Liver (tissue), 9 donors: ENCODE measurements around the gene DCAF5. TPM values are rescaled to one million over a fixed set of nuclear protein-coding genes. Genes with fewer than 3 reads are reported as not detected.

Experiments used
- DNase-seq: peaks from one replicate; pipeline ENCODE4 v3.0.0-alpha.2; 2017; ENCODE audit warnings: low spot score
- H3K27ac ChIP-seq, 2 donors: one replicate each; pipeline ENCODE4 v1.7.0; 2013; ENCODE audit warnings: inconsistent platforms in 2 of 2, low read length in 2 of 2, control low read depth in 1 of 2, low read depth in 1 of 2, mild to moderate bottlenecking in 1 of 2
- H3K27me3 ChIP-seq, 4 donors: one replicate each; pipeline versions ENCODE4 v1.6.1 to v1.7.0; 2013; ENCODE audit warnings: low read length in 3 of 4, inconsistent platforms in 1 of 4, mild to moderate bottlenecking in 1 of 4, moderate library complexity in 1 of 4; ENCODE audit not compliant: control insufficient read depth in 4 of 4, insufficient read depth in 4 of 4
- H3K36me3 ChIP-seq, 4 donors: one replicate each; pipeline versions ENCODE4 v1.6.1 to v1.7.0; 2013; ENCODE audit warnings: low read length in 3 of 4, mild to moderate bottlenecking in 3 of 4, low read depth in 1 of 4, moderate library complexity in 1 of 4; ENCODE audit not compliant: control insufficient read depth in 4 of 4, insufficient read depth in 3 of 4
- H3K4me1 ChIP-seq, 4 donors: one replicate each; pipeline versions ENCODE4 v1.6.1 to v1.7.0; 2013; ENCODE audit warnings: low read length in 3 of 4, mild to moderate bottlenecking in 3 of 4, moderate library complexity in 1 of 4; ENCODE audit not compliant: control insufficient read depth in 4 of 4, insufficient read depth in 4 of 4
- H3K4me3 ChIP-seq, 3 donors: one replicate each; pipeline versions ENCODE4 v1.6.1 to v1.7.0; 2013; ENCODE audit warnings: low read length in 3 of 3, control low read depth in 1 of 3, low read depth in 1 of 3, mild to moderate bottlenecking in 1 of 3
- H3K9ac ChIP-seq, 2 donors: one replicate each; pipeline ENCODE4 v1.7.0; 2013; ENCODE audit warnings: low read length in 2 of 2, mild to moderate bottlenecking in 2 of 2, moderate library complexity in 2 of 2, control low read depth in 1 of 2, low read depth in 1 of 2
- H3K9me3 ChIP-seq, 4 donors: one replicate each; pipeline versions ENCODE4 v1.6.1 to v1.7.0; 2013; ENCODE audit warnings: low read length in 3 of 4; ENCODE audit not compliant: control insufficient read depth in 4 of 4
- GABPA ChIP-seq, 2 donors: IDR thresholded peaks in 1 of 2; conservative IDR thresholded peaks in 1 of 2; 2 replicates each; pipeline ENCODE4 v1.6.1; 2016; ENCODE audit warnings: antibody characterized with exemption in 2 of 2, mild to moderate bottlenecking in 1 of 2, moderate library complexity in 1 of 2
- HNF4G ChIP-seq: IDR thresholded peaks from 2 replicates; pipeline ENCODE4 v1.6.1; 2016; ENCODE audit warnings: antibody characterized with exemption
- MAX ChIP-seq: IDR thresholded peaks from 2 replicates; pipeline ENCODE4 v1.6.1; 2016; ENCODE audit warnings: antibody characterized with exemption
- NR2F2 ChIP-seq: IDR thresholded peaks from 2 replicates; pipeline ENCODE4 v1.6.1; 2016; ENCODE audit warnings: antibody characterized with exemption
- REST ChIP-seq: IDR thresholded peaks from 2 replicates; pipeline ENCODE4 v1.6.1; 2016; ENCODE audit warnings: antibody characterized with exemption, mild to moderate bottlenecking
- RXRA ChIP-seq, 2 donors: IDR thresholded peaks; 2 replicates each; pipeline ENCODE4 v1.6.1; 2017 to 2018; ENCODE audit warnings: antibody characterized with exemption in 2 of 2, mild to moderate bottlenecking in 1 of 2
- SP1 ChIP-seq: IDR thresholded peaks from 2 replicates; pipeline ENCODE4 v1.6.1; 2018; ENCODE audit warnings: antibody characterized with exemption, mild to moderate bottlenecking
- YY1 ChIP-seq: IDR thresholded peaks from 2 replicates; pipeline ENCODE4 v1.6.1; 2016; ENCODE audit warnings: antibody characterized with exemption, mild to moderate bottlenecking
- WGBS: extraction: QIAGEN DNeasy Blood & Tissue Kit; methylation state at CpG from one replicate; pipeline ENCODE4 v1.1.7; 2013; 5-methylcytosine and 5-hydroxymethylcytosine counted together
- polyA plus RNA-seq, 2 donors: library from polyadenylated mRNA; stranded (reverse) in 1 of 2; unstranded in 1 of 2; fragments of 200-250 nt in 1 of 2; fragments of >200 nt in 1 of 2; fragmentation: Nextera tagmentation in 1 of 2; extraction: Ambion mirVana in 1 of 2; gene quantifications; one replicate each; pipeline versions ENCODE4 v1.2.1 to v1.2.3, GENCODE V29; 2013 to 2015
- total RNA-seq, 2 donors: library from RNA; depleted of rRNA; stranded (reverse); fragments of >200 nt; gene quantifications; one replicate each; pipeline ENCODE4 v1.2.3, GENCODE V29; 2014
- donor health status: healthy.
- donor health status: healthy.
- donor health status: healthy.
- donor health status: healthy.
- donor health status: healthy.

The DCAF5 gene
- total and polyA plus RNA-seq, 4 donors = 12.9 to 18.1 (median 14.5) TPM

GRCh38 chr14:69096246-69096645 lies 56.7 kb downstream of the DCAF5 start:
- Histone ChIP-seq H3K9ac (no peak overlapping the region), H3K9me3 (no peaks in the 10 kb centered on the region), H3K27ac (no peak overlapping the region), H3K4me1 (peaks cover 0 to 3% (median 0%) of the 10 kb centered on the region in 4 donors), H3K36me3 (peaks cover 4 to 10% (median 8%) of the 10 kb centered on the region in 4 donors), H3K27me3 (no peaks in the 10 kb centered on the region), H3K4me3 (no peak overlapping the region)
- no peak for DNase-seq
- TF ChIP-seq MAX (no peak), SP1 (no peak), REST (no peak)
- 95% methylated on average over 4 of the region's 4 CpGs for WGBS

- Histone ChIP-seq H3K27ac (no peak overlapping the region), H3K9ac (no peak overlapping the region), H3K9me3 (no peaks in the 10 kb centered on the region), H3K27me3 (no peaks in the 10 kb centered on the region), H3K4me3 (no peak overlapping the region), H3K36me3 (peaks cover 4 to 26% (median 19%) of the 10 kb centered on the region in 4 donors), H3K4me1 (no peaks in the 10 kb centered on the region)
- 89% methylated on average over 1 of the region's 1 CpG for WGBS
- no peak for DNase-seq
- TF ChIP-seq YY1 = no peak
- no peak for TF ChIP-seq MAX
- no peak for TF ChIP-seq GABPA (IDR thresholded peaks at IDR 0.05 in 1 of 2, conservative IDR thresholded peaks at IDR 0.05 in 1 of 2)
- no peak for TF ChIP-seq RXRA (IDR thresholded peaks at IDR 0.05)
- TF ChIP-seq HNF4G = no peak
- TF ChIP-seq REST = no peak
Measured at GRCh38 chr14:69094481-69094880, 58.4 kb downstream of the DCAF5 start.

- H3K4me1 ChIP-seq = no peaks in the 10 kb centered on the region
- H3K9me3 ChIP-seq = no peaks in the 10 kb centered on the region
- no peak overlapping the region for H3K27ac ChIP-seq
- no peak for DNase-seq
- 64% methylated on average over 1 of the region's 1 CpG for WGBS
- peak; percentile 14 for TF ChIP-seq NR2F2
- TF ChIP-seq GABPA (IDR thresholded peaks at IDR 0.05 in 1 of 2, conservative IDR thresholded peaks at IDR 0.05 in 1 of 2) = no peak
- peaks cover 4 to 31% (median 21%) of the 10 kb centered on the region in 4 donors for H3K36me3 ChIP-seq
- H3K27me3 ChIP-seq = no peaks in the 10 kb centered on the region
- H3K4me3 ChIP-seq = no peak overlapping the region
- H3K9ac ChIP-seq = no peak overlapping the region
Measured at GRCh38 chr14:69093631-69094421, 59.1 kb downstream of the DCAF5 start.
